Measurements from ENCODE around the gene COLEC11.

The COLEC11 gene

GRCh38 chr2:3644891-3645605, 50.1 kb downstream of the COLEC11 start:
- no peaks in the 10 kb centered on the region for H4K20me1 ChIP-seq (ENCODE audit: low read depth, low read length)
- no peaks in the 10 kb centered on the region for H3K27me3 ChIP-seq (ENCODE audit: low read length)
- no peaks in the 10 kb centered on the region for H3K9me2 ChIP-seq (replicated peaks; ENCODE audit: insufficient read depth, low read length)
- no peaks in the 10 kb centered on the region for H3K79me2 ChIP-seq (ENCODE audit: insufficient read depth, low read length)
- H3K9me3 ChIP-seq (ENCODE audit: insufficient read depth, low read length) = no peaks in the 10 kb centered on the region
- H3K4me3 ChIP-seq (ENCODE audit: insufficient read depth, low read length, poor library complexity, severe bottlenecking) = no peak overlapping the region
- no peaks in the 10 kb centered on the region for H3F3A ChIP-seq (ENCODE audit: insufficient read depth)
- no peaks in the 10 kb centered on the region for H3K36me3 ChIP-seq (ENCODE audit: low read length)
- H3K4me2 ChIP-seq (ENCODE audit: low read depth, low read length, poor library complexity, severe bottlenecking) = no peak overlapping the region
- TF ChIP-seq, protein P1, sequence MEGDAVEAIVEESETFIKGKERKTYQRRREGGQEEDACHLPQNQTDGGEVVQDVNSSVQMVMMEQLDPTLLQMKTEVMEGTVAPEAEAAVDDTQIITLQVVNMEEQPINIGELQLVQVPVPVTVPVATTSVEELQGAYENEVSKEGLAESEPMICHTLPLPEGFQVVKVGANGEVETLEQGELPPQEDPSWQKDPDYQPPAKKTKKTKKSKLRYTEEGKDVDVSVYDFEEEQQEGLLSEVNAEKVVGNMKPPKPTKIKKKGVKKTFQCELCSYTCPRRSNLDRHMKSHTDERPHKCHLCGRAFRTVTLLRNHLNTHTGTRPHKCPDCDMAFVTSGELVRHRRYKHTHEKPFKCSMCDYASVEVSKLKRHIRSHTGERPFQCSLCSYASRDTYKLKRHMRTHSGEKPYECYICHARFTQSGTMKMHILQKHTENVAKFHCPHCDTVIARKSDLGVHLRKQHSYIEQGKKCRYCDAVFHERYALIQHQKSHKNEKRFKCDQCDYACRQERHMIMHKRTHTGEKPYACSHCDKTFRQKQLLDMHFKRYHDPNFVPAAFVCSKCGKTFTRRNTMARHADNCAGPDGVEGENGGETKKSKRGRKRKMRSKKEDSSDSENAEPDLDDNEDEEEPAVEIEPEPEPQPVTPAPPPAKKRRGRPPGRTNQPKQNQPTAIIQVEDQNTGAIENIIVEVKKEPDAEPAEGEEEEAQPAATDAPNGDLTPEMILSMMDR (IDR thresholded peaks at IDR 0.05; ENCODE audit: insufficient read depth, low read length, poor library complexity, severe bottlenecking) = no peak
- TF ChIP-seq EZH2phosphoT487 (conservative IDR thresholded peaks at IDR 0.05; ENCODE audit: low read length) = no peak
- H3K9ac ChIP-seq (ENCODE audit: low read length) = no peak overlapping the region
- H3K27ac ChIP-seq (ENCODE audit: low read depth, low read length) = no peak overlapping the region
- no peak overlapping the region for H2AFZ ChIP-seq (ENCODE audit: low read depth, low read length, severe bottlenecking)

- H3K4me2 ChIP-seq (ENCODE audit: low read depth, low read length, poor library complexity, severe bottlenecking) = no peak overlapping the region
- no peaks in the 10 kb centered on the region for H3K9me3 ChIP-seq (ENCODE audit: insufficient read depth, low read length)
- H3K36me3 ChIP-seq (ENCODE audit: low read length) = no peaks in the 10 kb centered on the region
- H3F3A ChIP-seq (ENCODE audit: insufficient read depth) = no peaks in the 10 kb centered on the region
- H4K20me1 ChIP-seq (ENCODE audit: low read depth, low read length) = no peaks in the 10 kb centered on the region
- H3K9ac ChIP-seq (ENCODE audit: low read length) = no peak overlapping the region
- H3K27me3 ChIP-seq (ENCODE audit: low read length) = no peaks in the 10 kb centered on the region
- no peak overlapping the region for H3K27ac ChIP-seq (ENCODE audit: low read depth, low read length)
- no peak overlapping the region for H2AFZ ChIP-seq (ENCODE audit: low read depth, low read length, severe bottlenecking)
- H3K4me3 ChIP-seq (ENCODE audit: insufficient read depth, low read length, poor library complexity, severe bottlenecking) = no peak overlapping the region
- no peaks in the 10 kb centered on the region for H3K79me2 ChIP-seq (ENCODE audit: insufficient read depth, low read length)
- no peak for TF ChIP-seq EZH2phosphoT487 (conservative IDR thresholded peaks at IDR 0.05; ENCODE audit: low read length)
- TF ChIP-seq, protein P1 (IDR thresholded peaks at IDR 0.05; ENCODE audit: insufficient read depth, low read length, poor library complexity, severe bottlenecking) = no peak
- no peaks in the 10 kb centered on the region for H3K9me2 ChIP-seq (replicated peaks; ENCODE audit: insufficient read depth, low read length)
Observed at GRCh38 chr2:3645745-3646389, 51.0 kb downstream of the COLEC11 start.

GRCh38 chr2:3646446-3646845, 51.5 kb downstream of the COLEC11 start:
- Histone ChIP-seq H3K9ac (ENCODE audit: low read length) (no peak overlapping the region), H4K20me1 (ENCODE audit: low read depth, low read length) (no peaks in the 10 kb centered on the region), H3K79me2 (ENCODE audit: insufficient read depth, low read length) (no peaks in the 10 kb centered on the region), H3K27me3 (ENCODE audit: low read length) (no peaks in the 10 kb centered on the region), H3K4me2 (ENCODE audit: low read depth, low read length, poor library complexity, severe bottlenecking) (no peak overlapping the region), H3K36me3 (ENCODE audit: low read length) (no peaks in the 10 kb centered on the region), H2AFZ (ENCODE audit: low read depth, low read length, severe bottlenecking) (no peak overlapping the region), H3K4me3 (ENCODE audit: insufficient read depth, low read length, poor library complexity, severe bottlenecking) (no peak overlapping the region), H3F3A (ENCODE audit: insufficient read depth) (no peaks in the 10 kb centered on the region), H3K9me2 (replicated peaks; ENCODE audit: insufficient read depth, low read length) (no peaks in the 10 kb centered on the region), H3K9me3 (ENCODE audit: insufficient read depth, low read length) (no peaks in the 10 kb centered on the region), H3K27ac (ENCODE audit: low read depth, low read length) (no peak overlapping the region)
- TF ChIP-seq, protein P1 (IDR thresholded peaks at IDR 0.05; ENCODE audit: insufficient read depth, low read length, poor library complexity, severe bottlenecking) = no peak

All from SU-DHL-6 (cell line).